Caco-2 (cell line): ENCODE results near the gene HOXB3. TPM values are rescaled to one million over a fixed set of nuclear protein-coding genes. Genes with fewer than 3 reads are reported as not detected.

Experiments
- BruUV-seq: library from RNA; stranded (reverse); fragments of 400-500 nt; replicated peaks from 2 replicates; lab custom pipeline; 2021; lab: Mats Ljungman, UMichigan
- CTCF ChIA-PET: fragments of 300-600 bp; sonication (Branson Sonifier 250); formaldehyde crosslinking; loops from one replicate; lab custom pipeline; 2022; ENCODE audit warnings: antibody characterized with exemption; lab: Charles Lee
- POLR2A ChIA-PET: fragments of 300-600 bp; sonication (Branson Sonifier 250); formaldehyde crosslinking; loops from one replicate; lab custom pipeline; 2022; ENCODE audit warnings: antibody characterized with exemption; lab: Charles Lee
- DNase-seq, 2 experiments: peaks; one replicate each; pipeline versions ENCODE4 v3.0.0 to v3.0.0-alpha.2; 2020 to 2022
- H3K27me3 ChIP-seq: replicated peaks from 2 replicates; pipeline ENCODE4 v1.6.0; 2011; ENCODE audit warnings: low read length; ENCODE audit not compliant: control insufficient read depth, insufficient read depth
- H3K36me3 ChIP-seq: 2 replicates; pipeline ENCODE4 v1.5.1; 2011; ENCODE audit warnings: low read length; ENCODE audit not compliant: control insufficient read depth, insufficient read depth
- H3K4me1 ChIP-seq: fragments of 250-450 bp; sonication (Bioruptor Pico); 2 replicates; pipeline ENCODE4 v1.5.1; 2020; ENCODE audit warnings: mild to moderate bottlenecking
- H3K4me3 ChIP-seq: 2 replicates; pipeline ENCODE4 v1.5.1; 2011; ENCODE audit warnings: low read depth, mild to moderate bottlenecking, control low read depth, low read length
- H3K9me3 ChIP-seq: fragments of 250-450 bp; sonication (Bioruptor Pico); 2 replicates; pipeline ENCODE4 v1.5.1; 2020; ENCODE audit warnings: mild to moderate bottlenecking, moderate library complexity
- H3K27ac Mint-ChIP-seq: one replicate; pipeline ENCODE4 v1.8.0; 2022; ENCODE audit warnings: mixed read lengths; ENCODE audit not compliant: unreplicated experiment
- H3K27me3 Mint-ChIP-seq: one replicate; pipeline ENCODE4 v1.8.0; 2022; ENCODE audit warnings: mixed read lengths; ENCODE audit not compliant: insufficient read depth, unreplicated experiment
- H3K36me3 Mint-ChIP-seq: one replicate; pipeline ENCODE4 v1.8.0; 2022; ENCODE audit warnings: mild to moderate bottlenecking, mixed read lengths; ENCODE audit not compliant: insufficient read depth, unreplicated experiment
- H3K4me1 Mint-ChIP-seq: one replicate; pipeline ENCODE4 v1.8.0; 2022; ENCODE audit warnings: low read depth, mixed read lengths; ENCODE audit not compliant: unreplicated experiment
- H3K4me3 Mint-ChIP-seq: one replicate; pipeline ENCODE4 v1.8.0; 2022; ENCODE audit warnings: mild to moderate bottlenecking, moderate library complexity, mixed read lengths; ENCODE audit not compliant: unreplicated experiment
- H3K9me3 Mint-ChIP-seq: one replicate; pipeline ENCODE4 v1.8.0; 2022; ENCODE audit warnings: mixed read lengths; ENCODE audit not compliant: unreplicated experiment
- intact Hi-C: fragments of 100-400 bp; cut with micrococcal nuclease; formaldehyde crosslinking; loops from one replicate; pipeline ENCODE4 v1.10.0; 2022; ENCODE audit not compliant: unreplicated experiment
- total RNA-seq: library from RNA; stranded (reverse); gene quantifications from 2 replicates; pipeline ENCODE4 v1.2.3, GENCODE V29; 2022
- TF ChIP-seq, protein P1 (sequence below), 2 experiments: fragments of 200-600 bp in 1 of 2; IDR thresholded peaks; 1 replicate in 1 of 2; 2 replicates in 1 of 2; pipeline versions ENCODE4 v1.5.1 to v1.8.0; 2011 to 2022; ENCODE audit warnings: antibody characterized with exemption in 1 of 2, control low read depth in 1 of 2, inconsistent platforms in 1 of 2, low read depth in 1 of 2, low read length in 1 of 2, mild to moderate bottlenecking in 1 of 2, moderate library complexity in 1 of 2; ENCODE audit not compliant: insufficient read depth in 1 of 2, severe bottlenecking in 1 of 2, unreplicated experiment in 1 of 2

HOXB3 gene
- total RNA-seq, 1 experiment from 2014 or later = 7.2 TPM

DNA sequence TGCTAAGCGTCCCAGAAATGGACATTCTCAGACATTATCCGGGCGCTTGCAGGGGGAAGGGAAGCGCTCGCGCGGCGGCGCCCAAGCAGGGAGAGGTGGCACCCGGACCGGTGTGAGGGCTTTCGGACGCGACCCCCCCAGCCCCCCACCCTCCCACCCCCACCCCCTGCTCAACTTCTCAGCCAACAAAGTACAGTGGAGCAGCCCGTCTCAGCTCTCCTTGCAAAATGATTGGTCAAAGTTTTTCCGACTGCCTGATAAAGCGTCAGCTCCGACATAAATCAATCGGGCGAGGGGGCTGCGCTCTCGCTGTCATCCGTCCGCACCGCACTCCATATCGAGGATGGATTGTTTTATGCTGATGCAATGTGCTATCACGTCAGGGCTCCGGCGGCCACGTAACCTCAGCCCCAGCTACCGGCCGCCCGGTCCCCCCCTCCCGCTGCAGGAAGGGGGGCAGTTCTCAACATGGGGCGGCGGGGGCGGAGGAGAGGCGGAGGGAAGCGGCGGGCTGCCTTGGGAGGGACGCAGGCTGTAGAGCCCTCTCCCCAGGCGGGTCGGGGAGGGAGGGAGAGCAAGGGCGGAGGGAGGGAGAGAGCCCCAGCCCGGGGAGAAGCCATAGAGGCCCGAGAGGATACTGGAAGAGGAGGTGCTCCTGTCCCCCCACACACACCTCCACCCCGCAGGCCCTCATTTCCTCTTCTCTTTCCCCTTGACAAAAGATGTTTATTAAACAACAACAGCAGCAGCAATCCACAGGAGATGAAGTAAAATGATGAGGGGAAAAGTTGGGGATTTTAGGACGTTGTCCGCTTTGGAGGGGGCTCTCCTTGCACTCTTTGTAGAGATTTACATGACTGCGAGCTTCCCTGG is 36.4 kb upstream of the HOXB3 start, which contains the start of gene HOXB9:
Gene HOXB9 (minus strand): TSS at position 114 of the 873 bp plus-strand sequence. CDS start 89 bp downstream, at position 25.
- peak within 1 kb of the TSS; percentile 33 for H3K27ac Mint-ChIP-seq
- ChIA-PET POLR2A (interaction anchor here (0.5 to 1.4 kb wide), 7 partner anchors 10 to 367 kb away, joined by 3 to 17 read pairs (median 4); partner anchors contain the start of gene HOXB7), CTCF (interaction anchor here (0.6 to 2.3 kb wide), 14 partner anchors 13 to 406 kb away, joined by 3 to 10 read pairs (median 4); partner anchors contain the start of gene PRAC2)
- H3K27me3 ChIP-seq = peaks cover 30% of the 10 kb centered on the region
- TF ChIP-seq, protein P1, sequence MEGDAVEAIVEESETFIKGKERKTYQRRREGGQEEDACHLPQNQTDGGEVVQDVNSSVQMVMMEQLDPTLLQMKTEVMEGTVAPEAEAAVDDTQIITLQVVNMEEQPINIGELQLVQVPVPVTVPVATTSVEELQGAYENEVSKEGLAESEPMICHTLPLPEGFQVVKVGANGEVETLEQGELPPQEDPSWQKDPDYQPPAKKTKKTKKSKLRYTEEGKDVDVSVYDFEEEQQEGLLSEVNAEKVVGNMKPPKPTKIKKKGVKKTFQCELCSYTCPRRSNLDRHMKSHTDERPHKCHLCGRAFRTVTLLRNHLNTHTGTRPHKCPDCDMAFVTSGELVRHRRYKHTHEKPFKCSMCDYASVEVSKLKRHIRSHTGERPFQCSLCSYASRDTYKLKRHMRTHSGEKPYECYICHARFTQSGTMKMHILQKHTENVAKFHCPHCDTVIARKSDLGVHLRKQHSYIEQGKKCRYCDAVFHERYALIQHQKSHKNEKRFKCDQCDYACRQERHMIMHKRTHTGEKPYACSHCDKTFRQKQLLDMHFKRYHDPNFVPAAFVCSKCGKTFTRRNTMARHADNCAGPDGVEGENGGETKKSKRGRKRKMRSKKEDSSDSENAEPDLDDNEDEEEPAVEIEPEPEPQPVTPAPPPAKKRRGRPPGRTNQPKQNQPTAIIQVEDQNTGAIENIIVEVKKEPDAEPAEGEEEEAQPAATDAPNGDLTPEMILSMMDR (IDR thresholded peaks at IDR 0.05; ENCODE audit: insufficient read depth in 1 of 2, low read depth in 1 of 2, low read length in 1 of 2, severe bottlenecking in 1 of 2, unreplicated experiment in 1 of 2) = no peak
- peaks cover 50% of the 10 kb centered on the region for H3K27me3 Mint-ChIP-seq
- H3K4me1 Mint-ChIP-seq = peaks cover 15% of the 10 kb centered on the region
- peaks cover 21% of the 10 kb centered on the region for H3K4me1 ChIP-seq
- intact Hi-C loops = loop anchor here (2.0 kb wide), 1 partner anchor 20 kb away; no protein-coding TSS in a partner anchor
- peak within 1 kb of the TSS; percentile 57 for H3K4me3 ChIP-seq
- peak within 1 kb of the TSS; percentile 85 for H3K4me3 Mint-ChIP-seq
- no peaks in the 10 kb centered on the region for H3K36me3 Mint-ChIP-seq
- BruUV-seq = no TSS peak
- no peaks in the 10 kb centered on the region for H3K9me3 ChIP-seq
- H3K9me3 Mint-ChIP-seq = no peaks in the 10 kb centered on the region
- DNase-seq = peak; percentile 77 to 88
- H3K36me3 ChIP-seq = no peaks in the 10 kb centered on the region

- peak overlapping the region; percentile 33 for H3K27ac Mint-ChIP-seq
- Histone ChIP-seq H3K4me1 (peaks cover 13% of the 10 kb centered on the region), H3K9me3 (no peaks in the 10 kb centered on the region), H3K27me3 (peaks cover 30% of the 10 kb centered on the region), H3K36me3 (no peaks in the 10 kb centered on the region), H3K4me3 (peak overlapping the region; percentile 57)
- BruUV-seq = no TSS peak
- peak overlapping the region; percentile 85 for H3K4me3 Mint-ChIP-seq
- H3K27me3 Mint-ChIP-seq = peaks cover 56% of the 10 kb centered on the region
- TF ChIP-seq, protein P1 (IDR thresholded peaks at IDR 0.05; ENCODE audit: insufficient read depth in 1 of 2, low read depth in 1 of 2, low read length in 1 of 2, severe bottlenecking in 1 of 2, unreplicated experiment in 1 of 2) = peak in 1 of 2 experiments; percentile 0
- no peaks in the 10 kb centered on the region for H3K36me3 Mint-ChIP-seq
- intact Hi-C loops = loop anchor here (2.0 kb wide), 1 partner anchor 21 kb away; no protein-coding TSS in a partner anchor
- H3K9me3 Mint-ChIP-seq = no peaks in the 10 kb centered on the region
- H3K4me1 Mint-ChIP-seq = peaks cover 8% of the 10 kb centered on the region
- POLR2A ChIA-PET = interaction anchor here (0.5 to 1.4 kb wide), 9 partner anchors 9 to 267 kb away, joined by 3 to 17 read pairs (median 5); partner anchors contain the start of genes ATP5MC1 and HOXB7
- DNase-seq = peak; percentile 90 to 92
- CTCF ChIA-PET = interaction anchor here (0.5 to 2.3 kb wide), 19 partner anchors 10 to 529 kb away, joined by 3 to 10 read pairs (median 4); partner anchors contain the start of gene PRAC2
These were observed 35.6 kb upstream of the HOXB3 start for GRCh38 chr17:48625495-48626244.
